ENCODE results near the gene HOXC9.

Gene HOXC9

DNA sequence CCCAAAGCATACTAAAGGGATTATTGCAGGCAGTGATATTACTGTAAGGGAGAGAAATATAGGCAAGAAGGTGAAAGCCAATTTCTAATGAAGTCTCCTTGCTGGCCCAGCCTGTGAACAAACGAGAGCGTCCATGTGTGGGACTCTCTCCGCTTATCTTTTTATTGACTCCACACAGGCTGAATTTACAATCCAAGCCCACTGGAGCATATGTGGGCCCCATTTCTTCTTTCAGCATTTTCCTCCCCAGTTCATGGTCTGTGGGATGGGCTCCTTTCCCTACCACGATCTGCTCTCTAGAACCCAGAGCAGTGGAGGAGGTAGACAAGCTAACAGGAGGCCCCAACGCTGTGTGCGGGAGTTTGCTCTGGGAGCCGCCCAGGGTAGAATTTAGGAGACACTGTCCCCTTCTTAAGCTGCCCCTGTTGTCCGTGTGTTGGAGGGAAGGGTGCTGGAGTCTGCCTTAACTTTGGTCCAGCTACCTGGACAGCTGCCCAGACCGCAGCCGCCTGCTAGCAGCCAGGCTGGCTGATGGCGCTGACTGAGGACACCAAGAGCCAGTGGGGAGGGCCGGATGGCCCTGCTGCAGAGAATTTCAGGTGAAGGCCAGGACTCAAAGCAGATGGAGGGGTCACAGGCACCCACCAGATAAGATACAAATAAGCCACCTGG, 30.2 kb upstream of the HOXC9 start:
- no peak overlapping the region for H3K4me3 ChIP-seq (ENCODE audit: low read length, poor library complexity, severe bottlenecking)
- peaks cover 21% of the 10 kb centered on the region for H3K4me1 ChIP-seq (ENCODE audit: insufficient read depth, low read length, poor library complexity, severe bottlenecking)
- no peak for TF ChIP-seq EZH2phosphoT487 (IDR thresholded peaks at IDR 0.05; ENCODE audit: borderline replicate concordance)
- TF ChIP-seq, protein P1, sequence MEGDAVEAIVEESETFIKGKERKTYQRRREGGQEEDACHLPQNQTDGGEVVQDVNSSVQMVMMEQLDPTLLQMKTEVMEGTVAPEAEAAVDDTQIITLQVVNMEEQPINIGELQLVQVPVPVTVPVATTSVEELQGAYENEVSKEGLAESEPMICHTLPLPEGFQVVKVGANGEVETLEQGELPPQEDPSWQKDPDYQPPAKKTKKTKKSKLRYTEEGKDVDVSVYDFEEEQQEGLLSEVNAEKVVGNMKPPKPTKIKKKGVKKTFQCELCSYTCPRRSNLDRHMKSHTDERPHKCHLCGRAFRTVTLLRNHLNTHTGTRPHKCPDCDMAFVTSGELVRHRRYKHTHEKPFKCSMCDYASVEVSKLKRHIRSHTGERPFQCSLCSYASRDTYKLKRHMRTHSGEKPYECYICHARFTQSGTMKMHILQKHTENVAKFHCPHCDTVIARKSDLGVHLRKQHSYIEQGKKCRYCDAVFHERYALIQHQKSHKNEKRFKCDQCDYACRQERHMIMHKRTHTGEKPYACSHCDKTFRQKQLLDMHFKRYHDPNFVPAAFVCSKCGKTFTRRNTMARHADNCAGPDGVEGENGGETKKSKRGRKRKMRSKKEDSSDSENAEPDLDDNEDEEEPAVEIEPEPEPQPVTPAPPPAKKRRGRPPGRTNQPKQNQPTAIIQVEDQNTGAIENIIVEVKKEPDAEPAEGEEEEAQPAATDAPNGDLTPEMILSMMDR (conservative IDR thresholded peaks at IDR 0.05; ENCODE audit: low read length), result no peak
- no peaks in the 10 kb centered on the region for H3K36me3 ChIP-seq (ENCODE audit: insufficient read depth, low read length)
- H3K9me3 ChIP-seq (ENCODE audit: insufficient read depth, low read depth, low read length), result no peaks in the 10 kb centered on the region
- no peaks in the 10 kb centered on the region for H4K20me1 ChIP-seq (ENCODE audit: insufficient read depth, low read length, poor library complexity, severe bottlenecking)
- no peaks in the 10 kb centered on the region for H3K9me2 ChIP-seq (replicated peaks; ENCODE audit: low read depth, low read length)
- H3F3A ChIP-seq (ENCODE audit: low read depth), result no peaks in the 10 kb centered on the region
- H3K79me2 ChIP-seq (ENCODE audit: insufficient read depth, low read length), result peaks cover 16% of the 10 kb centered on the region
- no peak overlapping the region for H3K9ac ChIP-seq (ENCODE audit: low read depth, low read length, poor library complexity, severe bottlenecking)
- H2AFZ ChIP-seq (ENCODE audit: low read length), result no peak overlapping the region
- H3K4me2 ChIP-seq (ENCODE audit: low read depth, low read length, poor library complexity, severe bottlenecking), result no peak overlapping the region
- no peaks in the 10 kb centered on the region for H3K27me3 ChIP-seq (ENCODE audit: insufficient read depth, low read length, poor library complexity, severe bottlenecking)

DNA sequence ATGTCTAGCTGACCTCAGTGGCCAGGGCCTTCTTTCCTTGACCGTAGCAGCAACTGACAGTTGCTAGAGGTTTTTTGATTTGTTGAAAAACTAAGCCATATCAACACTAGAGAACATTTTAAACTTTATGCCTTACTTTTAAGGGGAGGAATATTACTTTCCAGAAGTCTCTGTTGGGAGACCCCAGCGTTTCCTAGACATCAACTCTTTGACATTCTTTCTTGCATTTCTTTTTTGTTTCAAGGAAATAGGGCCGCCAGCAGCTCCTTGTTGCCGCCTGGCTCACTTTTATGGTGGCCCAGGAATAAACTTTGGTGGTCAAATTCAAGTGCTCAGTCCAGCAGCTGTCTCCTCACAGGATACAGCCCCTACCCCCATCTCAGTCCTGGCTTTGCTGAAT, 29.5 kb upstream of the HOXC9 start:
- Histone ChIP-seq H3K9me3 (ENCODE audit: insufficient read depth, low read depth, low read length) (no peaks in the 10 kb centered on the region), H3K27me3 (ENCODE audit: insufficient read depth, low read length, poor library complexity, severe bottlenecking) (no peaks in the 10 kb centered on the region), H3K9me2 (replicated peaks; ENCODE audit: low read depth, low read length) (no peaks in the 10 kb centered on the region), H3K4me1 (ENCODE audit: insufficient read depth, low read length, poor library complexity, severe bottlenecking) (peaks cover 14% of the 10 kb centered on the region), H3K36me3 (ENCODE audit: insufficient read depth, low read length) (no peaks in the 10 kb centered on the region), H4K20me1 (ENCODE audit: insufficient read depth, low read length, poor library complexity, severe bottlenecking) (no peaks in the 10 kb centered on the region), H3K4me2 (ENCODE audit: low read depth, low read length, poor library complexity, severe bottlenecking) (no peak overlapping the region), H3F3A (ENCODE audit: low read depth) (no peaks in the 10 kb centered on the region), H3K79me2 (ENCODE audit: insufficient read depth, low read length) (peaks cover 16% of the 10 kb centered on the region), H3K4me3 (ENCODE audit: low read length, poor library complexity, severe bottlenecking) (no peak overlapping the region), H3K9ac (ENCODE audit: low read depth, low read length, poor library complexity, severe bottlenecking) (no peak overlapping the region), H2AFZ (ENCODE audit: low read length) (no peak overlapping the region)
- TF ChIP-seq, protein P1 (conservative IDR thresholded peaks at IDR 0.05; ENCODE audit: low read length), result no peak
- TF ChIP-seq EZH2phosphoT487 (IDR thresholded peaks at IDR 0.05; ENCODE audit: borderline replicate concordance), result no peak

DNA sequence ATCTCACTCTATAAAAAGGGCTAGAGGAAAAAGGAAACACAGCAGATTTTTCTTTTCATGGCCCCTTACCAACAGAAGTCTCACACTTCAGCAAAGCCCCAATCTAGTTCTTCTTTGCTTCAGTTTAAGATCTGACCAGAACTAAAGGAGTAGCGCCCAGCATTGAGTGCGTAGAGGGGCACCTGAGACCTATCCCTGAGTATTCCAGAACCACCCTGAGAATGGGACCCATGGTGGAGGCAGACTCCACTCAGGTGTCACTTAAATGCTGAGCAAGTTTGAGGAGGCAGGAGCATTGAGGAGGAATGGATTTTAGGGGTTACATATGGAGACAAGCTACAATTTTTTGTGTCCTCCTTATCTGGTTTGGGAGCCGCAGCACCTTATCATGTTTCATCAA, 28.8 kb upstream of the HOXC9 start:
- no peak overlapping the region for H3K4me2 ChIP-seq (ENCODE audit: low read depth, low read length, poor library complexity, severe bottlenecking)
- no peaks in the 10 kb centered on the region for H4K20me1 ChIP-seq (ENCODE audit: insufficient read depth, low read length, poor library complexity, severe bottlenecking)
- no peak overlapping the region for H3K9ac ChIP-seq (ENCODE audit: low read depth, low read length, poor library complexity, severe bottlenecking)
- TF ChIP-seq, protein P1 (conservative IDR thresholded peaks at IDR 0.05; ENCODE audit: low read length), result no peak
- TF ChIP-seq EZH2phosphoT487 (IDR thresholded peaks at IDR 0.05; ENCODE audit: borderline replicate concordance), result no peak
- H3K27me3 ChIP-seq (ENCODE audit: insufficient read depth, low read length, poor library complexity, severe bottlenecking), result no peaks in the 10 kb centered on the region
- H3K36me3 ChIP-seq (ENCODE audit: insufficient read depth, low read length), result no peaks in the 10 kb centered on the region
- no peaks in the 10 kb centered on the region for H3K9me2 ChIP-seq (replicated peaks; ENCODE audit: low read depth, low read length)
- no peaks in the 10 kb centered on the region for H3K9me3 ChIP-seq (ENCODE audit: insufficient read depth, low read depth, low read length)
- no peaks in the 10 kb centered on the region for H3F3A ChIP-seq (ENCODE audit: low read depth)
- peaks cover 13% of the 10 kb centered on the region for H3K4me1 ChIP-seq (ENCODE audit: insufficient read depth, low read length, poor library complexity, severe bottlenecking)
- no peak overlapping the region for H2AFZ ChIP-seq (ENCODE audit: low read length)
- H3K4me3 ChIP-seq (ENCODE audit: low read length, poor library complexity, severe bottlenecking), result no peak overlapping the region
- H3K79me2 ChIP-seq (ENCODE audit: insufficient read depth, low read length), result peaks cover 16% of the 10 kb centered on the region

Data from Loucy (cell line).